NCI-H226 (cell line): Measurements from ENCODE around the gene TFAP2C.
A peak's percentile ranks its signal among the peaks of the same experiment; 100 is the strongest.
"Not testable (repeated sequence)": the region's sequence is repeated elsewhere in the genome, so short reads cannot be mapped to it uniquely, and the experiment has no call there.

Source experiments
- DNase-seq: peaks from one replicate; pipeline ENCODE4 v3.0.0-alpha.2; 2015

The TFAP2C gene

GRCh38 chr20:56617489-56617888 lies 11.6 kb upstream of the TFAP2C start:
- DNase-seq, result no peak

DNA sequence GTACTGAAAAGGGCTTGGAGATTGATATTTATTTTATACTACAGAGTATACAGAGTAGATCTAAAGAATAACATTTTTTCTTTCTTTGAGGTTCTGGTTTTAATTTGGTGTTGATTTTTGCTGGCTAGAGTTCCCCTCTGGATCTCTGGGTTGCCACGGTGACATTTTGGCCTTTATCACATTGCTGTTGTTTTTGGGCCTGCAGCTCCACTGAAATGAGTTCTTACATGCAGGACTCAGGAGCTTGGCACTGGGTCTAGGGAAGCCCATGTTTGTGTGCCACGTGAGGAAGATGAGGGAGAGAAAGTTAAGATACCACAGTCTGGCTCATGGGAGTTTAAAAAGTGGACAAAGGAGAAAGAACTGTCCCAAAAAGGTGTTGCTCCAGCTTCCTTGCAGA lies 7.4 kb upstream of the TFAP2C start:
- no peak for DNase-seq

- not testable (repeated sequence) for DNase-seq
Observed at GRCh38 chr20:56623930-56624329, 5.2 kb upstream of the TFAP2C start.

GRCh38 chr20:56624786-56625681 lies 4.1 kb upstream of the TFAP2C start:
- DNase-seq, result no peak

GRCh38 chr20:56625837-56626236 lies 3.3 kb upstream of the TFAP2C start:
- no peak for DNase-seq

DNA sequence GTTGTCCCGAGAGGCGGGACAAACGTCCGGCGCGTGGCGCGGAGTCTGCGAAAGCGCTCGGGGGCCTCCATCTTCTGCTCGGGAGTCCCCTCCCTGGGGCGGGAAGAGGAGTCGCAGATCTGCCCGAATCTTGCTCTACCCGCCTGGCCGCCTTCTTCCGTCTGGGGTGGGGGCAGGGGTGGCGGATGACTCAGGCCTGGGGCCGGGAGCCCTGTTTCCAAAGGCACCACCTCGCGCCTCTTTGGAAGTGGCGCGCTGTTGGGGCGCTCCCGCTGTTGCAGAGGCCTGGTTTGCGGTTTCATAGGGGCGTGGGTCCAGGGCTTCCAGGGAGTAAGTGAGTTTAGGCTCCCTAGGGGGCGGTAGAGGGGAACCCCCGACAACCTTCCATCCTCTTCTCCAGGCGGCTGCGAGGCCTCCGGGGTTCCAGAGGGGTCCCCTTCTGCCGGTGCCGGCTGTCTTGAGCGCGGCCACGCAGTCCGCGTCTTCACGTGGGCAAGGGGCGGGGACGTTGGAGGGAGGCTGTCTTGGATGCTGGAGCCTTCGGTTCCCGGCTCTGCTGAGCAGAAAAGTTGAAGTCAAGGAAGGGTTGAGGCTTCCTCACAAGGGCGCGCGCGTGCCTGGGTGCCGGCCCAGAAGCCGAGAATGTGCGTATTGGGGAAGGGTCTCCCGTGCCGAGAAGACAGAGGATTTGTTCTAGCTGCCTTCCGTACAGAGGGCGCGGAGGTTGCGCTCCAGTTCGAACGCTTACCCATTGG lies 2.6 kb upstream of the TFAP2C start:
- no peak for DNase-seq

GRCh38 chr20:56627122-56628014 lies 1.7 kb upstream of the TFAP2C start:
- DNase-seq, result no peak

GRCh38 chr20:56628015-56628872 lies 862 bp upstream of the TFAP2C start:
- no peak for DNase-seq

- no peak for DNase-seq
Observed at GRCh38 chr20:56629464-56630085, 469 bp downstream of the TFAP2C start.

DNA sequence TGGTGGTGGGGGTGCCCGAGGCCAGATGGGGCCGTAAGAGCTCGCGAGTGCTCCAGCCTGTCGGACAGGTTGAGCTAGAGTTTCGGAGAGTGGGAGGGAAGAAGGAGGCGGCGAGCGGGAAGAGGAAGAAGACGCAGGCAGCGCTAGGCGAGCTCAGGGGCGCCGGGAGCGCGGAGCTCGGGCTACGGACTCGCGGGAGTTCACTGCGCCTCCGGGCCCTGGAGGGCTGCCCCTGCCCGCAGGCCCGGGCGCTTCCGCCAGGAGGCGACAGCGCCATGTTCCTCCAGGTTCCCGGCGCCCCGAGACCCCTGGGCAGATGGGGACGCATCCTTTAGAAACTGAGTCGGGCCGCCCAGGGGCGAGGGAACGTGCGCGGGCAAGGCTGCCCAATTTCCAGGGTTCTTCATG lies 984 bp downstream of the TFAP2C start:
- peak; percentile 80 for DNase-seq

- DNase-seq, result no peak
Observed at GRCh38 chr20:56630506-56631317, 1.6 kb downstream of the TFAP2C start.

- no peak for DNase-seq
Observed at GRCh38 chr20:56631318-56631989, 2.3 kb downstream of the TFAP2C start.

- no peak for DNase-seq
Observed at GRCh38 chr20:56631990-56632327, 2.9 kb downstream of the TFAP2C start.

GRCh38 chr20:56634307-56634706 lies 5.2 kb downstream of the TFAP2C start:
- DNase-seq, result no peak

DNA sequence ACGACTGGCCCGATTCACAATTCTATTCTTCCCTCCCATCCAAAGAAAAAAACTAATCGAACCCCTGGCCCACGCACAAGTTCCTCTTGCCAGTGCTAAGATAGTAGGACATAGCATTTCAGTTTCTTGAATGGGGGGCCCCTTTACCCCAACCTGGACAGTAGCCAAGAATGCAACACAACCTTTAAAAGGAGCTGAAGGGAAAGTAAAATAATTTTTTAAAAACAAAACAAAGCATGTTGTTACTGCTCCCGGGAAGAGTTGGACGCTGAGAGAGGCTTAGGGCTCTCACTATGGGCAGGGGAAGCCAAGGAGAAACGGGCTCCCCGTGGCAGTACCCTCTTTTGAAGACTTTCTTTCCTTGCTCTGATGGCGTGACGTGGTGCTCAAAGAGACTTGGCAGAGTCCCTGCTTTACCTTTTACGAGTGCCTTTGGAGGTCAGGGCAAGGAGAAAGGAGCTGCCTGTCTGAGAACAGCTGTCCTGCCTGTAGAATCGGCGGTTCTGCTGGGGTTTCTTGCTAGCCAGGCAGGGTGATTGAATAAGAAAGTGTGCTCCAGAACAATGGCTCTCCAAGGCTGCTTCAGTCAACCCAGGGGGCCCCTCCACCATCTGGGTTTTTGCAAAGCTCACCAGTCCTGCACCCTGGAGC lies 5.8 kb downstream of the TFAP2C start:
- no peak for DNase-seq

DNA sequence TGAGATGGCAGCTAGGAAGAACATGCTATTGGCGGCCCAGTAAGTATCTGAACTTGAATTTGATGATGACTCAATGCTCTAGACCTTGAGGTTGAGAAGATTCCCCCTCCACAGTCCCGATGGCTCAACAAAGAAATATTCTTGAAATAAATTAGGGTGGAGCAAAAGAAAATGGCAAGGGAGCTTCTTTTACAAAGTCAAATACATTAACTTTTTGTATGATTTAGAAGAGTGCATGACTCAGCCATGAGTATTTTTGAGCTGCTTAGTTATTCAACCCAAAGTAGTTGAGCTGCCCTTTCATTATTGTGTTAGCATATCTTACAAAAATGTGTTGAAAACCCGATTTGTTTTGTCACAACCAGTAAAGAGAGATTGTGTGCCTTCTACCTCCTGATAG lies 7.6 kb downstream of the TFAP2C start:
- peak; percentile 55 for DNase-seq

- no peak for DNase-seq
Observed at GRCh38 chr20:56637576-56637975, 8.5 kb downstream of the TFAP2C start.

DNA sequence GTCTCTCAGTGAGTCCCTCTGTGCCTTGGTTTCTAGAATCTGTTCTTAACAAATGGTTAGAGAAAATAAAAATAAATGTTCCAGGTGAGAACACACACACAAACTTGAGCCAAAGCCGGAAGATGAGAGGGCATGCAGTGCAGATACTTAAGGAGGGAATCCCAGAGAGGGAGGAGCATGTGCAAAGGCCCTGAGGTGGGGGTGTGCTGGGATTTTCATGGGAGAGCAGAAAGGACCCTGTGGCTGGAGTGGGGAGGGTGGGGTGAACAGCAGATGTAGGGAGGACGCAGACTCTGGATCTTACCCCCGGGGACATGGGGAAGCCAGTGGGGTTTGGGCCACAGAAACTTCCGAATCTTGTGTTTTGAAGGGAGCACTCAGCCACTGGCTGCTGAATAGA lies 17.5 kb downstream of the TFAP2C start:
- no peak for DNase-seq

GRCh38 chr20:56653211-56653610 lies 24.1 kb downstream of the TFAP2C start:
- peak; percentile 70 for DNase-seq

DNA sequence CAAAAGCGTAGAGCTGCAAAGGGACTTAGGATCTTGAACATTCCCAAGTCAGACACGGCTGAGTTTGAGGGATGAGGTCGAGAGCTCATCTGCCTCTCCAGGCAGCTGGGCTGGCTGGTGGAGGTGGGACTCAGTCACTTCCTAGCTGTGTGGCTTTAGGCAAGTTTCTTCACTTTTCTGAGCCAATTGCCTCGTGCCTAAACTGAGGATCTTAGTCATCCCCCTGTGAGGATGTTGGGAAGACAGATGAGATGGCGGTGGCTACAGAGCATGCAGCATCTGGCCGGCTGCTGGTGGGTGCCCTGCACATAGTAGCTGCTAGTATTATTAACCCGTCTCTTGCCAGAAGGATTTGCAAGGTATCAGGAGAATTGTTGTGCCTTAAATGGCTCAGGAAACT lies 27.5 kb downstream of the TFAP2C start:
- no peak for DNase-seq
